Stimulated activated CD8-positive, alpha-beta memory T cell treated with anti-CD3 and anti-CD28 coated beads, Interleukin-15, amount 100 ng/mL, for 48 hours (primary cell): ENCODE measurements around the gene CDK3.
"Not testable (repeated sequence)": the region's sequence is repeated elsewhere in the genome, so short reads cannot be mapped to it uniquely, and the experiment has no call there.

Experiments
- DNase-seq, 2 donors: peaks; one replicate each; pipeline ENCODE4 v3.0.0-alpha.2; 2020; ENCODE audit warnings: low read depth in 2 of 2

The CDK3 gene

GRCh38 chr17:76039121-76039520 is 38.5 kb downstream of the CDK3 start:
- no peak for DNase-seq

- no peak for DNase-seq
Observed at GRCh38 chr17:76040376-76040775, 39.7 kb downstream of the CDK3 start.

- not testable (repeated sequence) for DNase-seq
Observed at GRCh38 chr17:76042868-76043267, 42.2 kb downstream of the CDK3 start.

- DNase-seq, result not testable (repeated sequence)
Observed at GRCh38 chr17:76044475-76045007, 43.9 kb downstream of the CDK3 start.

GRCh38 chr17:76046064-76046463 is 45.4 kb downstream of the CDK3 start:
- DNase-seq, result no peak

GRCh38 chr17:76048025-76048605 is 47.5 kb downstream of the CDK3 start:
- no peak for DNase-seq

- no peak for DNase-seq
Observed at GRCh38 chr17:76048711-76049110, 48.1 kb downstream of the CDK3 start.

- no peak for DNase-seq
Observed at GRCh38 chr17:76049239-76049638, 48.6 kb downstream of the CDK3 start.

GRCh38 chr17:76049836-76050537 is 49.3 kb downstream of the CDK3 start:
- no peak for DNase-seq

- DNase-seq, result no peak
Observed at GRCh38 chr17:76050538-76051467, 50.1 kb downstream of the CDK3 start.

GRCh38 chr17:76051561-76051960 is 50.9 kb downstream of the CDK3 start:
- no peak for DNase-seq

- no peak for DNase-seq
Observed at GRCh38 chr17:76053246-76054111, 52.8 kb downstream of the CDK3 start.

- no peak for DNase-seq
Observed at GRCh38 chr17:76054112-76054476, 53.4 kb downstream of the CDK3 start.
